GM19025 (cell line): Measurements from ENCODE around the gene CLMP.
"Not testable (repeated sequence)": the region's sequence is repeated elsewhere in the genome, so short reads cannot be mapped to it uniquely, and the experiment has no call there.

ENCODE experiments used
- ATAC-seq: cut with Tn5 transposase; IDR thresholded peaks from one replicate; pipeline ENCODE4 v1.9.1; 2021; ENCODE audit warnings: mild to moderate bottlenecking, low read depth, moderate library complexity; ENCODE audit not compliant: unreplicated experiment

The CLMP gene

GRCh38 chr11:123143476-123143875 lies 51.6 kb downstream of the CLMP start:
- ATAC-seq = no peak

GRCh38 chr11:123139206-123139605 lies 55.8 kb downstream of the CLMP start:
- ATAC-seq = no peak

GRCh38 chr11:123137431-123138224 lies 57.4 kb downstream of the CLMP start:
- ATAC-seq = no peak

- ATAC-seq = no peak
Measured at GRCh38 chr11:123135863-123136446, 59.1 kb downstream of the CLMP start.

- no peak for ATAC-seq
Measured at GRCh38 chr11:123132881-123133280, 62.2 kb downstream of the CLMP start.

GRCh38 chr11:123132034-123132766 lies 62.8 kb downstream of the CLMP start:
- ATAC-seq = not testable (repeated sequence)

- no peak for ATAC-seq
Measured at GRCh38 chr11:123129920-123130319, 65.1 kb downstream of the CLMP start.

GRCh38 chr11:123125169-123125568 lies 69.9 kb downstream of the CLMP start:
- no peak for ATAC-seq

GRCh38 chr11:123122852-123123251 lies 72.2 kb downstream of the CLMP start:
- no peak for ATAC-seq

- no peak for ATAC-seq
Measured at GRCh38 chr11:123122341-123122740, 72.7 kb downstream of the CLMP start.

- ATAC-seq = no peak
Measured at GRCh38 chr11:123116486-123116885, 78.6 kb downstream of the CLMP start.

GRCh38 chr11:123111465-123111864 lies 83.6 kb downstream of the CLMP start:
- no peak for ATAC-seq

- ATAC-seq = no peak
Measured at GRCh38 chr11:123110397-123110796, 84.7 kb downstream of the CLMP start.

GRCh38 chr11:123107945-123108495 lies 87.0 kb downstream of the CLMP start:
- no peak for ATAC-seq

- no peak for ATAC-seq
Measured at GRCh38 chr11:123104697-123105096, 90.4 kb downstream of the CLMP start.

- ATAC-seq = no peak
Measured at GRCh38 chr11:123103326-123103980, 91.6 kb downstream of the CLMP start.

- ATAC-seq = no peak
Measured at GRCh38 chr11:123100379-123101085, 94.5 kb downstream of the CLMP start.

- no peak for ATAC-seq
Measured at GRCh38 chr11:123098990-123099389, 96.1 kb downstream of the CLMP start.

GRCh38 chr11:123093739-123094138 lies 101.3 kb downstream of the CLMP start:
- no peak for ATAC-seq

GRCh38 chr11:123091506-123091905 lies 103.5 kb downstream of the CLMP start:
- ATAC-seq = no peak
